Uterus (tissue), 2 donors: ENCODE measurements around the gene KRT7.

Source experiments
- CTCF ChIP-seq, 4 experiments: fragments of 200-600 bp in 2 of 4; fragments of 450-650 bp in 2 of 4; sonication (generic) in 2 of 4; IDR thresholded peaks; one replicate each; pipeline ENCODE4 v1.5.1; 2016 to 2019; ENCODE audit warnings: antibody characterized with exemption in 4 of 4, mild to moderate bottlenecking in 2 of 4, moderate library complexity in 1 of 4
- POLR2A ChIP-seq, 2 donors: fragments of 450-650 bp; IDR thresholded peaks; one replicate each; pipeline ENCODE4 v1.6.1; 2016; ENCODE audit warnings: antibody characterized with exemption in 2 of 2, mild to moderate bottlenecking in 1 of 2, moderate library complexity in 1 of 2

DNA sequence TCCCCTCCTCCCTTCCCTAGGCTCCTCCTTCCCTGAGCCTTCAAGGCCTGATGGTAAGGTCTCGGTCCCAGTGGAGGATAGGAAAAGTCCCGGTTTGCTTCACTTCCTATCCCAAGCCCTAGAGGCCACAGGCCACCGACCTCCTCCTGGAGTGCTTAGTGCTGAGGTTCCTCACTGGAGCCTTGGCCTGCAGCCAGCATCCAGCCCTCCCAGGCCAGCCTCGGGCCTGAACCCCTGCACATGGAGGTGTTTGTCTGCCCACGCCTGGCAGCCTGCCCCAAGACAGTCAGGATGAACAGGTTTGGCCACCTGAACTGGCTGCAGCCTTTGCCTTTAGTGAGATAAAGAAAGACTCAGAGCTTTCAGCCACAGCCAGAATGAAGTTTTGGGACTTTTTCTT, 15.8 kb upstream of the KRT7 start:
- no peak for TF ChIP-seq CTCF (IDR thresholded peaks at IDR 0.05)
- no peak for TF ChIP-seq POLR2A (IDR thresholded peaks at IDR 0.05)
